ENCODE results near the gene MTA1. TPM values are rescaled to one million over a fixed set of nuclear protein-coding genes. Genes with fewer than 3 reads are reported as not detected.

MTA1 gene
- total RNA-seq, 1 donor from 2014 or later: 59.8 TPM

DNA sequence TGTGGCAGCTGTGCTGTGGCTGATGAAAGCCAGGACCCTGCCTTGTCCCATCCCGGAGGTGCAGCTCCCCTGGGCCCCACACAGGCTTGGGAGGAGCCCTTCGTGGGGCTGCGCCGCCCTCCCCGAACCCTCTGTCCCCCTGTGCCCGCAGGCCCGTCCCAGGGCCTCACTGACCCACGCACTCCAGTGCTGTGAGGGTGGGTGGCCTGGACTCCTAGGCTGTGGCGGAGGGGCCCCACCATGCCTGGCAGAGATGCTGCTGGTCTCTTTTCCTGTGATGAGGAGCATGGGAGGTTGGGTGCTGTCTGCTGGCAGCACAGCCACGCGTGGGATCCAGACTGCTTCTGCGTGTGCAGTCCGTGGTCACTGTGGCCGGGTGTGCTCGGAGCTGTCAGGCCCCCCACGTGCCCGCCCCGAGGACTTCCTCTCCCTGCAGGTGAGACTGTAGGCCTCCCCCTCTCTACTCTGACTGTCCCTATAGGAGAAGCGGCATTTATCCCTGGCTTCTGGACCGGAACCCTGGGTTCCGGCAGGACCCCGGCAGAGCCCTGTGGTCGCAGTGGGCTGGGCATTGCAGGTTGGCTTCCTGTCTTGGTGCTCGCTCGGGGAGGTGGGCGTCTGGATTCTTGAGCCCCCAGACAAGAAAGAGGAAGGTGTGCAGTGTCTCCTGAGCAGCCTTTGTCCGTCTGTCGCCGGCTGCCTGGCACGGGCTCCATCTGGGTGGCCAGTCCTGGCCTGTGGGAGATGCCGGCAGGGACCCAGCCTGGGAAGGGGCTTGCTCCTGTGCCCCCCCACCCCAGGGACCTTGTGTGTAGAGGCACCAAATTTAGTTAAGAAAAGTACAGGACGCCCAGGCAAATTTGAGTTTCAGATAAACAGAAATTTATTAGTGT lies 2.3 kb downstream of the MTA1 start:
- H4K20me1 ChIP-seq (ENCODE audit: low read depth): peaks cover 62% of the 10 kb centered on the region
- peak overlapping the region; percentile 85 for H3K4me3 ChIP-seq
- H3K9me3 Mint-ChIP-seq: peaks cover 2% of the 10 kb centered on the region
- no peak overlapping the region for H3K27ac ChIP-seq
- H3K4me1 Mint-ChIP-seq: peaks cover 23% of the 10 kb centered on the region
- no peak overlapping the region for H2AFZ ChIP-seq (replicated peaks)
- H3K9me3 ChIP-seq (ENCODE audit: low read depth): no peaks in the 10 kb centered on the region
- no peaks in the 10 kb centered on the region for H3K27me3 Mint-ChIP-seq (ENCODE audit: insufficient read depth, low read depth)
- H3K79me2 ChIP-seq (ENCODE audit: low read depth): peaks cover 79% of the 10 kb centered on the region
- H3K27me3 ChIP-seq: no peaks in the 10 kb centered on the region
- TF ChIP-seq, protein P1, sequence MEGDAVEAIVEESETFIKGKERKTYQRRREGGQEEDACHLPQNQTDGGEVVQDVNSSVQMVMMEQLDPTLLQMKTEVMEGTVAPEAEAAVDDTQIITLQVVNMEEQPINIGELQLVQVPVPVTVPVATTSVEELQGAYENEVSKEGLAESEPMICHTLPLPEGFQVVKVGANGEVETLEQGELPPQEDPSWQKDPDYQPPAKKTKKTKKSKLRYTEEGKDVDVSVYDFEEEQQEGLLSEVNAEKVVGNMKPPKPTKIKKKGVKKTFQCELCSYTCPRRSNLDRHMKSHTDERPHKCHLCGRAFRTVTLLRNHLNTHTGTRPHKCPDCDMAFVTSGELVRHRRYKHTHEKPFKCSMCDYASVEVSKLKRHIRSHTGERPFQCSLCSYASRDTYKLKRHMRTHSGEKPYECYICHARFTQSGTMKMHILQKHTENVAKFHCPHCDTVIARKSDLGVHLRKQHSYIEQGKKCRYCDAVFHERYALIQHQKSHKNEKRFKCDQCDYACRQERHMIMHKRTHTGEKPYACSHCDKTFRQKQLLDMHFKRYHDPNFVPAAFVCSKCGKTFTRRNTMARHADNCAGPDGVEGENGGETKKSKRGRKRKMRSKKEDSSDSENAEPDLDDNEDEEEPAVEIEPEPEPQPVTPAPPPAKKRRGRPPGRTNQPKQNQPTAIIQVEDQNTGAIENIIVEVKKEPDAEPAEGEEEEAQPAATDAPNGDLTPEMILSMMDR (IDR thresholded peaks at IDR 0.05): no peak
- TF ChIP-seq EZH2phosphoT487 (IDR thresholded peaks at IDR 0.05) (no peak), EZH2 (IDR thresholded peaks at IDR 0.05) (no peak)
- H3K36me3 ChIP-seq: no peaks in the 10 kb centered on the region
- no peaks in the 10 kb centered on the region for H3F3A ChIP-seq (ENCODE audit: low read depth)
- H3K4me1 ChIP-seq: peaks cover 17% of the 10 kb centered on the region
- H3K27ac Mint-ChIP-seq: no peak overlapping the region
- H3K9ac ChIP-seq: peak overlapping the region; percentile 34
- H3K4me3 Mint-ChIP-seq: peak overlapping the region; percentile 91
- peaks cover 20% of the 10 kb centered on the region for H3K36me3 Mint-ChIP-seq
- H3K4me2 ChIP-seq: peak overlapping the region; percentile 98
- DNase-seq (ENCODE audit: low spot score): no peak

- no peak for DNase-seq (ENCODE audit: low spot score)
- Mint-ChIP-seq H3K4me3 (no peak overlapping the region), H3K4me1 (peaks cover 23% of the 10 kb centered on the region)
These were observed 3.3 kb downstream of the MTA1 start for GRCh38 chr14:105422695-105423487.

DNA sequence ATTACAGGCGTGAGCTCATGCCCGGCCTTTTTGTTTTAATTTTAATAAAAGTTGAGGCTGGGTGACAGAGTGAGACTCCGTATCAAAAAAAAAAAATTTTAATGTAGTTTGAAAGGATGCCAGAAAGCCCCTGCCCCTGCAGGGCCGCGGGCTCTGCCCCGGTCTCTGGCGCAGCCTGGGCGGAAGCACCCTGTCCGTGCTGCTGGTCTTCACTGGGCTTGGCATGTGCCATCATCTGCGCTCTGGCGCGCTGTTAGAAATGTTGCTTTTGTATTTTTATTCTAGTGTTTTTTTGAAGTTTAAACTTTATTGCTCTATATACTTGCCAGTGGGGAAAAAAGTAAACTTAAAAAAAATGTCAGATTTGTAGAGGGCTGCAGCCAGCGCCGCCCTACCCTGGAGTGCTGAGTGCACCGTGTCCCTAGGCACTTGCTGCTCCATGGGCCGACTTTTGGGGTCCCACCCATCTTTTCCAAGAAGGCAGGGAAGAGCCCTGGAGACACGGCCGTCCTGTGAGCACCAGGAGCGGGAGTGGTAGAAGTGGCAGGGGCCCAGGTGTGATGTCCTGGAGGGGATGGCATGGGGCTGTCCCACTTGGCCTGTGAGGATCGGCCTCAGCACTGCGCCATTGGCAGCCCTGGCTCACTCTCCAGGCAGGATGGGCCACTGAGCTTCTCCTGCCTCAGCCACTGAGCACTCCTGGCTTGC lies 4.0 kb downstream of the MTA1 start:
- Mint-ChIP-seq H3K4me3 (no peak overlapping the region), H3K27me3 (ENCODE audit: insufficient read depth, low read depth) (no peaks in the 10 kb centered on the region), H3K36me3 (peaks cover 34% of the 10 kb centered on the region), H3K4me1 (peaks cover 17% of the 10 kb centered on the region), H3K9me3 (peaks cover 14% of the 10 kb centered on the region), H3K27ac (no peak overlapping the region)
- Histone ChIP-seq H3F3A (ENCODE audit: low read depth) (no peaks in the 10 kb centered on the region), H4K20me1 (ENCODE audit: low read depth) (peaks cover 70% of the 10 kb centered on the region), H3K79me2 (ENCODE audit: low read depth) (peaks cover 95% of the 10 kb centered on the region), H3K4me3 (no peak overlapping the region), H2AFZ (replicated peaks) (no peak overlapping the region), H3K9me3 (ENCODE audit: low read depth) (no peaks in the 10 kb centered on the region), H3K9ac (no peak overlapping the region), H3K4me2 (no peak overlapping the region), H3K4me1 (peaks cover 17% of the 10 kb centered on the region), H3K36me3 (no peaks in the 10 kb centered on the region), H3K27me3 (no peaks in the 10 kb centered on the region), H3K27ac (no peak overlapping the region)
- no peak for TF ChIP-seq EZH2phosphoT487 (IDR thresholded peaks at IDR 0.05)
- TF ChIP-seq, protein P1 (IDR thresholded peaks at IDR 0.05): no peak
- DNase-seq (ENCODE audit: low spot score): no peak

More at GRCh38 chr14:105422695-105423487, 3.3 kb downstream of the MTA1 start:
- TF ChIP-seq EZH2 (IDR thresholded peaks at IDR 0.05) (no peak), EZH2phosphoT487 (IDR thresholded peaks at IDR 0.05) (no peak)
- TF ChIP-seq, protein P1 (IDR thresholded peaks at IDR 0.05): no peak
- H4K20me1 ChIP-seq (ENCODE audit: low read depth): peaks cover 64% of the 10 kb centered on the region
- Mint-ChIP-seq H3K9me3 (peaks cover 9% of the 10 kb centered on the region), H3K27me3 (ENCODE audit: insufficient read depth, low read depth) (no peaks in the 10 kb centered on the region), H3K36me3 (peaks cover 26% of the 10 kb centered on the region), H3K27ac (no peak overlapping the region)
- no peaks in the 10 kb centered on the region for H3F3A ChIP-seq (ENCODE audit: low read depth)
- peak overlapping the region; percentile 13 for H3K4me2 ChIP-seq
- no peaks in the 10 kb centered on the region for H3K27me3 ChIP-seq
- peaks cover 17% of the 10 kb centered on the region for H3K4me1 ChIP-seq
- H2AFZ ChIP-seq (replicated peaks): no peak overlapping the region
- no peaks in the 10 kb centered on the region for H3K36me3 ChIP-seq
- H3K4me3 ChIP-seq: no peak overlapping the region
- no peak overlapping the region for H3K27ac ChIP-seq
- no peaks in the 10 kb centered on the region for H3K9me3 ChIP-seq (ENCODE audit: low read depth)
- no peak overlapping the region for H3K9ac ChIP-seq
- peaks cover 88% of the 10 kb centered on the region for H3K79me2 ChIP-seq (ENCODE audit: low read depth)

Measured in neural progenitor cell (in vitro differentiated cells).